GM23338 (cell line): ENCODE results near the gene WFDC8. TPM values are rescaled to one million over a fixed set of nuclear protein-coding genes. Genes with fewer than 3 reads are reported as not detected.

ENCODE experiments used
- ATAC-seq: fragments of 200-7000 bp; cut with Tn5 transposase; 3 replicates; pipeline ENCODE4 v1.9.1; 2020
- DNase-seq: peaks from one replicate; pipeline ENCODE4 v3.0.0-alpha.2; 2015; ENCODE audit warnings: low spot score
- H2AFZ ChIP-seq: fragments of 200-600 bp; sonication (generic); 2 replicates; pipeline ENCODE4 v1.8.0; 2016; ENCODE audit warnings: antibody characterized with exemption, mild to moderate bottlenecking, moderate library complexity
- H3F3A ChIP-seq: fragments of 200-600 bp; sonication (generic); replicated peaks from 2 replicates; pipeline ENCODE4 v1.8.0; 2017; ENCODE audit warnings: antibody characterized with exemption, mixed run types, low read depth
- H3K27ac ChIP-seq: fragments of 200-600 bp; sonication (generic); 2 replicates; pipeline ENCODE4 v1.6.1; 2016; ENCODE audit warnings: low read depth
- H3K27me3 ChIP-seq: fragments of 200-600 bp; sonication (generic); 2 replicates; pipeline ENCODE4 v1.8.0; 2016; ENCODE audit warnings: mild to moderate bottlenecking, mixed run types, moderate library complexity; ENCODE audit not compliant: insufficient read depth
- H3K36me3 ChIP-seq: fragments of 200-600 bp; sonication (generic); 2 replicates; pipeline ENCODE4 v1.8.0; 2016; ENCODE audit warnings: mild to moderate bottlenecking; ENCODE audit not compliant: insufficient read depth
- H3K4me1 ChIP-seq: fragments of 200-600 bp; sonication (generic); 2 replicates; pipeline ENCODE4 v1.8.0; 2016; ENCODE audit warnings: mild to moderate bottlenecking, moderate library complexity; ENCODE audit not compliant: insufficient read depth
- H3K4me2 ChIP-seq: fragments of 200-600 bp; sonication (generic); 2 replicates; pipeline ENCODE4 v1.7.1; 2017; ENCODE audit warnings: mixed run types
- H3K4me3 ChIP-seq: fragments of 200-600 bp; sonication (generic); 2 replicates; pipeline ENCODE4 v1.6.1; 2016; ENCODE audit warnings: mixed run types
- H3K79me2 ChIP-seq: fragments of 200-600 bp; sonication (generic); replicated peaks from 2 replicates; pipeline ENCODE4 v1.8.0; 2017; ENCODE audit warnings: mild to moderate bottlenecking; ENCODE audit not compliant: insufficient read depth
- H3K9me2 ChIP-seq: fragments of 200-600 bp; sonication (generic); 2 replicates; pipeline ENCODE4 v1.8.0; 2017; ENCODE audit not compliant: insufficient read depth
- H4K20me1 ChIP-seq: fragments of 200-600 bp; sonication (generic); replicated peaks from 2 replicates; pipeline ENCODE4 v1.8.0; 2017; ENCODE audit warnings: mild to moderate bottlenecking; ENCODE audit not compliant: insufficient read depth
- H3K27ac Mint-ChIP-seq: 2 replicates; pipeline ENCODE4 v1.8.0; 2020; ENCODE audit warnings: inconsistent platforms, mild to moderate bottlenecking, moderate library complexity, mixed read lengths
- H3K27me3 Mint-ChIP-seq: 3 replicates; pipeline ENCODE4 v1.8.0; 2022; ENCODE audit warnings: low read depth, mild to moderate bottlenecking, moderate library complexity, mixed read lengths, inconsistent platforms; ENCODE audit not compliant: insufficient read depth, poor library complexity
- H3K36me3 Mint-ChIP-seq: 3 replicates; pipeline ENCODE4 v1.8.0; 2021; ENCODE audit warnings: low read depth, mild to moderate bottlenecking, inconsistent platforms, moderate library complexity, mixed read lengths
- H3K4me1 Mint-ChIP-seq: 3 replicates; pipeline ENCODE4 v1.8.0; 2020; ENCODE audit warnings: mild to moderate bottlenecking, inconsistent platforms, mixed read lengths
- H3K4me3 Mint-ChIP-seq: 3 replicates; pipeline ENCODE4 v1.8.0; 2021; ENCODE audit warnings: moderate library complexity, mild to moderate bottlenecking, inconsistent platforms, mixed read lengths
- H3K9me3 Mint-ChIP-seq: 3 replicates; pipeline ENCODE4 v1.8.0; 2020; ENCODE audit warnings: moderate library complexity, mild to moderate bottlenecking, inconsistent platforms, mixed read lengths
- JUNB ChIP-seq: IDR thresholded peaks from one replicate; pipeline ENCODE4 v1.6.1; 2016; ENCODE audit warnings: antibody characterized with exemption; ENCODE audit not compliant: unreplicated experiment
- NANOG ChIP-seq: IDR thresholded peaks from 2 replicates; pipeline ENCODE4 v1.6.1; 2016; ENCODE audit warnings: antibody characterized with exemption, borderline replicate concordance
- polyA plus RNA-seq: library from polyadenylated mRNA; unstranded; fragments of >200 nt; fragmentation: Nextera tagmentation; extraction: Ambion mirVana; gene quantifications from 2 replicates; pipeline ENCODE4 v1.2.1, GENCODE V29; 2016
- total RNA-seq: library from RNA; depleted of rRNA; stranded (reverse); fragments of >200 nt; shearing (Covaris generic); gene quantifications from 2 replicates; pipeline ENCODE4 v1.2.3, GENCODE V29; 2014
- TF ChIP-seq, protein P1 (sequence below), 2 experiments: fragments of 200-600 bp in 1 of 2; sonication (generic) in 1 of 2; conservative IDR thresholded peaks; 2 replicates each; pipeline versions ENCODE4 v1.5.1 to v1.6.1; 2016 to 2017; ENCODE audit warnings: antibody characterized with exemption in 2 of 2, low read depth in 2 of 2, mild to moderate bottlenecking in 2 of 2, moderate library complexity in 1 of 2
- TF ChIP-seq, protein P2 (sequence below): fragments of 250-450 bp; sonication (Bioruptor Pico); IDR thresholded peaks from 2 replicates; pipeline ENCODE4 v1.5.0; 2020; ENCODE audit warnings: mild to moderate bottlenecking, moderate library complexity
- TF ChIP-seq, protein P3 (sequence below): IDR thresholded peaks from 2 replicates; pipeline ENCODE4 v1.6.1; 2016; ENCODE audit warnings: antibody characterized with exemption

WFDC8 gene
- total and polyA plus RNA-seq, 2 experiments from 2014 or later: 0.23 TPM; not detected in 1

DNA sequence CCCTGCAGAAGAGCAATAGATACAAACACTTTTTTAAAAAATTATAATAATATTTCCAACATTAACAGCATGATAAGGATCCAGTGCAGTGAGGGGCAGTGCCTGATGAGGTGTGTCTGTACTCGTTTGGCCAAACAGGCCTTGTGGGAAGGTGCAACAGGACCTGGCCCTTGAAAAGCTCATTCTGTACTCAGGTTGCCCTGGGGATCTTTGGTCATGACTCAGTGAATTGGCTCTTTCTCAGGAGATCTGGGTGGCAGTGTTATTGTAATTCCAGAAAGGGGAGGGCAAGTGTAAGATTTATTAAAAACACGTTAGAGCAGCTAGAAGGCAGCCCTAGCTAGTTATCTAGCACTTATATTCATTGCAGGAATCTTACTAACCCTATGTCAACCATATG, 60.8 kb downstream of the WFDC8 start:
- Histone ChIP-seq H3K9me2 (no peaks in the 10 kb centered on the region), H3K27ac (no peak overlapping the region), H3K27me3 (no peaks in the 10 kb centered on the region), H3K4me2 (no peak overlapping the region), H3K4me1 (no peaks in the 10 kb centered on the region), H3K36me3 (no peaks in the 10 kb centered on the region), H3K4me3 (no peak overlapping the region), H4K20me1 (no peaks in the 10 kb centered on the region), H2AFZ (no peak overlapping the region), H3F3A (no peaks in the 10 kb centered on the region), H3K79me2 (no peaks in the 10 kb centered on the region)
- TF ChIP-seq, protein P1, sequence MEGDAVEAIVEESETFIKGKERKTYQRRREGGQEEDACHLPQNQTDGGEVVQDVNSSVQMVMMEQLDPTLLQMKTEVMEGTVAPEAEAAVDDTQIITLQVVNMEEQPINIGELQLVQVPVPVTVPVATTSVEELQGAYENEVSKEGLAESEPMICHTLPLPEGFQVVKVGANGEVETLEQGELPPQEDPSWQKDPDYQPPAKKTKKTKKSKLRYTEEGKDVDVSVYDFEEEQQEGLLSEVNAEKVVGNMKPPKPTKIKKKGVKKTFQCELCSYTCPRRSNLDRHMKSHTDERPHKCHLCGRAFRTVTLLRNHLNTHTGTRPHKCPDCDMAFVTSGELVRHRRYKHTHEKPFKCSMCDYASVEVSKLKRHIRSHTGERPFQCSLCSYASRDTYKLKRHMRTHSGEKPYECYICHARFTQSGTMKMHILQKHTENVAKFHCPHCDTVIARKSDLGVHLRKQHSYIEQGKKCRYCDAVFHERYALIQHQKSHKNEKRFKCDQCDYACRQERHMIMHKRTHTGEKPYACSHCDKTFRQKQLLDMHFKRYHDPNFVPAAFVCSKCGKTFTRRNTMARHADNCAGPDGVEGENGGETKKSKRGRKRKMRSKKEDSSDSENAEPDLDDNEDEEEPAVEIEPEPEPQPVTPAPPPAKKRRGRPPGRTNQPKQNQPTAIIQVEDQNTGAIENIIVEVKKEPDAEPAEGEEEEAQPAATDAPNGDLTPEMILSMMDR (conservative IDR thresholded peaks at IDR 0.05; ENCODE audit: low read depth in 2 of 2): no peak
- TF ChIP-seq, protein P2, sequence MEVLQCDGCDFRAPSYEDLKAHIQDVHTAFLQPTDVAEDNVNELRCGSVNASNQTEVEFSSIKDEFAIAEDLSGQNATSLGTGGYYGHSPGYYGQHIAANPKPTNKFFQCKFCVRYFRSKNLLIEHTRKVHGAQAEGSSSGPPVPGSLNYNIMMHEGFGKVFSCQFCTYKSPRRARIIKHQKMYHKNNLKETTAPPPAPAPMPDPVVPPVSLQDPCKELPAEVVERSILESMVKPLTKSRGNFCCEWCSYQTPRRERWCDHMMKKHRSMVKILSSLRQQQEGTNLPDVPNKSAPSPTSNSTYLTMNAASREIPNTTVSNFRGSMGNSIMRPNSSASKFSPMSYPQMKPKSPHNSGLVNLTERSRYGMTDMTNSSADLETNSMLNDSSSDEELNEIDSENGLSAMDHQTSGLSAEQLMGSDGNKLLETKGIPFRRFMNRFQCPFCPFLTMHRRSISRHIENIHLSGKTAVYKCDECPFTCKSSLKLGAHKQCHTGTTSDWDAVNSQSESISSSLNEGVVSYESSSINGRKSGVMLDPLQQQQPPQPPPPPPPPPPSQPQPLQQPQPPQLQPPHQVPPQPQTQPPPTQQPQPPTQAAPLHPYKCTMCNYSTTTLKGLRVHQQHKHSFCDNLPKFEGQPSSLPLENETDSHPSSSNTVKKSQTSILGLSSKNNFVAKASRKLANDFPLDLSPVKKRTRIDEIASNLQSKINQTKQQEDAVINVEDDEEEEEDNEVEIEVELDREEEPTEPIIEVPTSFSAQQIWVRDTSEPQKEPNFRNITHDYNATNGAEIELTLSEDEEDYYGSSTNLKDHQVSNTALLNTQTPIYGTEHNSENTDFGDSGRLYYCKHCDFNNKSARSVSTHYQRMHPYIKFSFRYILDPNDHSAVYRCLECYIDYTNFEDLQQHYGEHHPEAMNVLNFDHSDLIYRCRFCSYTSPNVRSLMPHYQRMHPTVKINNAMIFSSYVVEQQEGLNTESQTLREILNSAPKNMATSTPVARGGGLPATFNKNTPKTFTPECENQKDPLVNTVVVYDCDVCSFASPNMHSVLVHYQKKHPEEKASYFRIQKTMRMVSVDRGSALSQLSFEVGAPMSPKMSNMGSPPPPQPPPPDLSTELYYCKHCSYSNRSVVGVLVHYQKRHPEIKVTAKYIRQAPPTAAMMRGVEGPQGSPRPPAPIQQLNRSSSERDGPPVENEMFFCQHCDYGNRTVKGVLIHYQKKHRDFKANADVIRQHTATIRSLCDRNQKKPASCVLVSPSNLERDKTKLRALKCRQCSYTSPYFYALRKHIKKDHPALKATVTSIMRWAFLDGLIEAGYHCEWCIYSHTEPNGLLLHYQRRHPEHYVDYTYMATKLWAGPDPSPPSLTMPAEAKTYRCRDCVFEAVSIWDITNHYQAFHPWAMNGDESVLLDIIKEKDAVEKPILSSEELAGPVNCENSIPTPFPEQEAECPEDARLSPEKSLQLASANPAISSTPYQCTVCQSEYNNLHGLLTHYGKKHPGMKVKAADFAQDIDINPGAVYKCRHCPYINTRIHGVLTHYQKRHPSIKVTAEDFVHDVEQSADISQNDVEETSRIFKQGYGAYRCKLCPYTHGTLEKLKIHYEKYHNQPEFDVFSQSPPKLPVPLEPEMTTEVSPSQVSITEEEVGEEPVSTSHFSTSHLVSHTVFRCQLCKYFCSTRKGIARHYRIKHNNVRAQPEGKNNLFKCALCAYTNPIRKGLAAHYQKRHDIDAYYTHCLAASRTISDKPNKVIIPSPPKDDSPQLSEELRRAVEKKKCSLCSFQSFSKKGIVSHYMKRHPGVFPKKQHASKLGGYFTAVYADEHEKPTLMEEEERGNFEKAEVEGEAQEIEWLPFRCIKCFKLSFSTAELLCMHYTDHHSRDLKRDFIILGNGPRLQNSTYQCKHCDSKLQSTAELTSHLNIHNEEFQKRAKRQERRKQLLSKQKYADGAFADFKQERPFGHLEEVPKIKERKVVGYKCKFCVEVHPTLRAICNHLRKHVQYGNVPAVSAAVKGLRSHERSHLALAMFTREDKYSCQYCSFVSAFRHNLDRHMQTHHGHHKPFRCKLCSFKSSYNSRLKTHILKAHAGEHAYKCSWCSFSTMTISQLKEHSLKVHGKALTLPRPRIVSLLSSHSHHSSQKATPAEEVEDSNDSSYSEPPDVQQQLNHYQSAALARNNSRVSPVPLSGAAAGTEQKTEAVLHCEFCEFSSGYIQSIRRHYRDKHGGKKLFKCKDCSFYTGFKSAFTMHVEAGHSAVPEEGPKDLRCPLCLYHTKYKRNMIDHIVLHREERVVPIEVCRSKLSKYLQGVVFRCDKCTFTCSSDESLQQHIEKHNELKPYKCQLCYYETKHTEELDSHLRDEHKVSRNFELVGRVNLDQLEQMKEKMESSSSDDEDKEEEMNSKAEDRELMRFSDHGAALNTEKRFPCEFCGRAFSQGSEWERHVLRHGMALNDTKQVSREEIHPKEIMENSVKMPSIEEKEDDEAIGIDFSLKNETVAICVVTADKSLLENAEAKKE: no peak
- no peak for TF ChIP-seq JUNB
- TF ChIP-seq, protein P3, sequence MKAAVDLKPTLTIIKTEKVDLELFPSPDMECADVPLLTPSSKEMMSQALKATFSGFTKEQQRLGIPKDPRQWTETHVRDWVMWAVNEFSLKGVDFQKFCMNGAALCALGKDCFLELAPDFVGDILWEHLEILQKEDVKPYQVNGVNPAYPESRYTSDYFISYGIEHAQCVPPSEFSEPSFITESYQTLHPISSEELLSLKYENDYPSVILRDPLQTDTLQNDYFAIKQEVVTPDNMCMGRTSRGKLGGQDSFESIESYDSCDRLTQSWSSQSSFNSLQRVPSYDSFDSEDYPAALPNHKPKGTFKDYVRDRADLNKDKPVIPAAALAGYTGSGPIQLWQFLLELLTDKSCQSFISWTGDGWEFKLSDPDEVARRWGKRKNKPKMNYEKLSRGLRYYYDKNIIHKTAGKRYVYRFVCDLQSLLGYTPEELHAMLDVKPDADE: no peak
- no peak for TF ChIP-seq NANOG
- Mint-ChIP-seq H3K9me3 (no peaks in the 10 kb centered on the region), H3K27ac (no peak overlapping the region), H3K4me3 (no peak overlapping the region), H3K4me1 (peaks cover 8% of the 10 kb centered on the region; the same call in 2 of the 3 replicates), H3K36me3 (no peaks in the 10 kb centered on the region), H3K27me3 (no peaks in the 10 kb centered on the region)
- ATAC-seq (no peak), DNase-seq (no peak)
